Measurements from ENCODE around the gene LMCD1.

GRCh38 chr3:8455526-8456411 is 45.9 kb upstream of the LMCD1 start:
- no peak for TF ChIP-seq EZH2phosphoT487 (IDR thresholded peaks at IDR 0.05; ENCODE audit: borderline replicate concordance, low read depth, low read length)
- TF ChIP-seq CTCF (conservative IDR thresholded peaks at IDR 0.05; ENCODE audit: low read length): no peak
